ENCODE measurements around the gene FMNL1. TPM values are rescaled to one million over a fixed set of nuclear protein-coding genes. Genes with fewer than 3 reads are reported as not detected.
A peak's percentile ranks its signal among the peaks of the same experiment; 100 is the strongest.

The FMNL1 gene
- total RNA-seq, 1 experiment from 2014 or later = 0.63 TPM

GRCh38 chr17:45287526-45288500, 66.1 kb downstream of the FMNL1 start:
- in situ Hi-C loops (cut with HindIII; ENCODE audit: low pct_unique_long_range_greater_than_20kb, low sequenced_read_pairs) = no loop called here
- no peak for DNase-seq (ENCODE audit: low read depth, low spot score)

- no peak for DNase-seq (ENCODE audit: low read depth, low spot score)
- in situ Hi-C loops (cut with HindIII; ENCODE audit: low pct_unique_long_range_greater_than_20kb, low sequenced_read_pairs) = no loop called here
Observed at GRCh38 chr17:45288825-45289224, 67.1 kb downstream of the FMNL1 start.

- in situ Hi-C loops (cut with HindIII; ENCODE audit: low pct_unique_long_range_greater_than_20kb, low sequenced_read_pairs) = no loop called here
- DNase-seq (ENCODE audit: low read depth, low spot score) = no peak
Observed at GRCh38 chr17:45289301-45290268, 67.9 kb downstream of the FMNL1 start.

- no peak for DNase-seq (ENCODE audit: low read depth, low spot score)
- in situ Hi-C loops (cut with HindIII; ENCODE audit: low pct_unique_long_range_greater_than_20kb, low sequenced_read_pairs) = no loop called here
Observed at GRCh38 chr17:45290269-45290765, 68.6 kb downstream of the FMNL1 start.

- in situ Hi-C loops (cut with HindIII; ENCODE audit: low pct_unique_long_range_greater_than_20kb, low sequenced_read_pairs) = no loop called here
- DNase-seq (ENCODE audit: low read depth, low spot score) = no peak
Observed at GRCh38 chr17:45291171-45291805, 69.6 kb downstream of the FMNL1 start.

- no peak for DNase-seq (ENCODE audit: low read depth, low spot score)
- in situ Hi-C loops (cut with HindIII; ENCODE audit: low pct_unique_long_range_greater_than_20kb, low sequenced_read_pairs) = no loop called here
Observed at GRCh38 chr17:45292696-45293412, 71.2 kb downstream of the FMNL1 start.

GRCh38 chr17:45293413-45294211, 71.9 kb downstream of the FMNL1 start:
- peak; percentile 84 for DNase-seq (ENCODE audit: low read depth, low spot score)
- in situ Hi-C loops (cut with HindIII; ENCODE audit: low pct_unique_long_range_greater_than_20kb, low sequenced_read_pairs) = no loop called here

GRCh38 chr17:45294506-45294905, 72.8 kb downstream of the FMNL1 start:
- in situ Hi-C loops (cut with HindIII; ENCODE audit: low pct_unique_long_range_greater_than_20kb, low sequenced_read_pairs) = no loop called here
- DNase-seq (ENCODE audit: low read depth, low spot score) = no peak

- DNase-seq (ENCODE audit: low read depth, low spot score) = no peak
- in situ Hi-C loops (cut with HindIII; ENCODE audit: low pct_unique_long_range_greater_than_20kb, low sequenced_read_pairs) = no loop called here
Observed at GRCh38 chr17:45296003-45296832, 74.5 kb downstream of the FMNL1 start.

- no peak for DNase-seq (ENCODE audit: low read depth, low spot score)
- in situ Hi-C loops (cut with HindIII; ENCODE audit: low pct_unique_long_range_greater_than_20kb, low sequenced_read_pairs) = no loop called here
Observed at GRCh38 chr17:45296833-45297124, 75.1 kb downstream of the FMNL1 start.

Other genes starting within 250 kb of the FMNL1 start
- 32.1 and 41.4 TPM in 2 replicates for gene DCAKD, start 170.3 kb upstream of the FMNL1 start, total RNA-seq (2014; rRNA removed; shearing (Covaris generic))
- gene NMT1, start 160.6 kb upstream of the FMNL1 start, total RNA-seq (2014; rRNA removed; shearing (Covaris generic)) = 71.5 and 78.0 TPM in 2 replicates
- 4.0 and 9.8 TPM in 2 replicates for gene PLCD3, start 89.4 kb upstream of the FMNL1 start, total RNA-seq (2014; rRNA removed; shearing (Covaris generic))
- 1.7 and 3.3 TPM in 2 replicates for gene ACBD4, start 86.2 kb upstream of the FMNL1 start, total RNA-seq (2014; rRNA removed; shearing (Covaris generic))
- 10.6 and 14.4 TPM in 2 replicates for gene HEXIM1, start 73.4 kb upstream of the FMNL1 start, total RNA-seq (2014; rRNA removed; shearing (Covaris generic))
- gene HEXIM2, start 60.0 kb upstream of the FMNL1 start, total RNA-seq (2014; rRNA removed; shearing (Covaris generic)) = 14.0 and 14.2 TPM in 2 replicates
- gene SPATA32, start 40.2 kb downstream of the FMNL1 start, total RNA-seq (2014; rRNA removed; shearing (Covaris generic)) = not detected in 2 replicates
- 1.3 TPM in 2 replicates for gene MAP3K14, start 95.1 kb downstream of the FMNL1 start, total RNA-seq (2014; rRNA removed; shearing (Covaris generic))
- gene ARHGAP27, start 211.0 kb downstream of the FMNL1 start, total RNA-seq (2014; rRNA removed; shearing (Covaris generic)) = 2.2 and 4.7 TPM in 2 replicates

Data from SK-MEL-5 (cell line).